ENCODE measurements around the gene TAF11L4.
"Not testable (repeated sequence)": the region's sequence is repeated elsewhere in the genome, so short reads cannot be mapped to it uniquely, and the experiment has no call there.

DNA sequence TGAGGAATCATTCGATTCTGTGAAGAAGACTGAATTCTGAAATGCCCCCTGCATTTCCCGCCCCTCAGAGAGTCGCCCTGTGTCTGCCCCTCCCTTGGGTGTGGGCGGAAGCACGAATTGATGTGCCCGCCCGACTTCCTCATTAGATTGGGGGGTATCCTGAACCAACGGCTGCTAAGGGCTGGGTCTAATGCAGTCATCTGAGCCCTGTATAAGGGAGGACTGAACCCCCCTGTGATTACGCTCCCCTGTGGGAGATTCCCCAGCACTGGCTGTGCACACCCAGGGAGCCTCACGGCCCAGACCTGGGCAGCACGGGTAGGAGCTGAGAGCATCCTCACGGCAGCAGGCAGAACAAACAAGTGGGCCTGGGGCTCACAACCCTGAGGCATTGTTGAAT, 4.1 kb upstream of the TAF11L4 start:
- TF ChIP-seq POLR2AphosphoS5 (IDR thresholded peaks at IDR 0.05; ENCODE audit: low read depth, low read length); SIN3A (IDR thresholded peaks at IDR 0.05; ENCODE audit: borderline replicate concordance, insufficient read depth, low read depth, low read length): not testable (repeated sequence)
- TF ChIP-seq, protein P1, sequence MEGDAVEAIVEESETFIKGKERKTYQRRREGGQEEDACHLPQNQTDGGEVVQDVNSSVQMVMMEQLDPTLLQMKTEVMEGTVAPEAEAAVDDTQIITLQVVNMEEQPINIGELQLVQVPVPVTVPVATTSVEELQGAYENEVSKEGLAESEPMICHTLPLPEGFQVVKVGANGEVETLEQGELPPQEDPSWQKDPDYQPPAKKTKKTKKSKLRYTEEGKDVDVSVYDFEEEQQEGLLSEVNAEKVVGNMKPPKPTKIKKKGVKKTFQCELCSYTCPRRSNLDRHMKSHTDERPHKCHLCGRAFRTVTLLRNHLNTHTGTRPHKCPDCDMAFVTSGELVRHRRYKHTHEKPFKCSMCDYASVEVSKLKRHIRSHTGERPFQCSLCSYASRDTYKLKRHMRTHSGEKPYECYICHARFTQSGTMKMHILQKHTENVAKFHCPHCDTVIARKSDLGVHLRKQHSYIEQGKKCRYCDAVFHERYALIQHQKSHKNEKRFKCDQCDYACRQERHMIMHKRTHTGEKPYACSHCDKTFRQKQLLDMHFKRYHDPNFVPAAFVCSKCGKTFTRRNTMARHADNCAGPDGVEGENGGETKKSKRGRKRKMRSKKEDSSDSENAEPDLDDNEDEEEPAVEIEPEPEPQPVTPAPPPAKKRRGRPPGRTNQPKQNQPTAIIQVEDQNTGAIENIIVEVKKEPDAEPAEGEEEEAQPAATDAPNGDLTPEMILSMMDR (IDR thresholded peaks at IDR 0.05): not testable (repeated sequence)
- TF ChIP-seq, protein P2, sequence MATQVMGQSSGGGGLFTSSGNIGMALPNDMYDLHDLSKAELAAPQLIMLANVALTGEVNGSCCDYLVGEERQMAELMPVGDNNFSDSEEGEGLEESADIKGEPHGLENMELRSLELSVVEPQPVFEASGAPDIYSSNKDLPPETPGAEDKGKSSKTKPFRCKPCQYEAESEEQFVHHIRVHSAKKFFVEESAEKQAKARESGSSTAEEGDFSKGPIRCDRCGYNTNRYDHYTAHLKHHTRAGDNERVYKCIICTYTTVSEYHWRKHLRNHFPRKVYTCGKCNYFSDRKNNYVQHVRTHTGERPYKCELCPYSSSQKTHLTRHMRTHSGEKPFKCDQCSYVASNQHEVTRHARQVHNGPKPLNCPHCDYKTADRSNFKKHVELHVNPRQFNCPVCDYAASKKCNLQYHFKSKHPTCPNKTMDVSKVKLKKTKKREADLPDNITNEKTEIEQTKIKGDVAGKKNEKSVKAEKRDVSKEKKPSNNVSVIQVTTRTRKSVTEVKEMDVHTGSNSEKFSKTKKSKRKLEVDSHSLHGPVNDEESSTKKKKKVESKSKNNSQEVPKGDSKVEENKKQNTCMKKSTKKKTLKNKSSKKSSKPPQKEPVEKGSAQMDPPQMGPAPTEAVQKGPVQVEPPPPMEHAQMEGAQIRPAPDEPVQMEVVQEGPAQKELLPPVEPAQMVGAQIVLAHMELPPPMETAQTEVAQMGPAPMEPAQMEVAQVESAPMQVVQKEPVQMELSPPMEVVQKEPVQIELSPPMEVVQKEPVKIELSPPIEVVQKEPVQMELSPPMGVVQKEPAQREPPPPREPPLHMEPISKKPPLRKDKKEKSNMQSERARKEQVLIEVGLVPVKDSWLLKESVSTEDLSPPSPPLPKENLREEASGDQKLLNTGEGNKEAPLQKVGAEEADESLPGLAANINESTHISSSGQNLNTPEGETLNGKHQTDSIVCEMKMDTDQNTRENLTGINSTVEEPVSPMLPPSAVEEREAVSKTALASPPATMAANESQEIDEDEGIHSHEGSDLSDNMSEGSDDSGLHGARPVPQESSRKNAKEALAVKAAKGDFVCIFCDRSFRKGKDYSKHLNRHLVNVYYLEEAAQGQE (IDR thresholded peaks at IDR 0.05; ENCODE audit: insufficient read depth in 1 of 2, low read depth in 2 of 2, low read length in 1 of 2): not testable (repeated sequence)

All from Panc1 (cell line).